ENCODE measurements around the gene KLRD1.
"Not testable (repeated sequence)": the region's sequence is repeated elsewhere in the genome, so short reads cannot be mapped to it uniquely, and the experiment has no call there.

The KLRD1 gene

GRCh38 chr12:10339053-10339840 is 31.6 kb downstream of the KLRD1 start:
- no peak for DNase-seq

- not testable (repeated sequence) for DNase-seq
Measured at GRCh38 chr12:10340946-10341345, 33.3 kb downstream of the KLRD1 start.

GRCh38 chr12:10341892-10342509 is 34.3 kb downstream of the KLRD1 start:
- DNase-seq = no peak

GRCh38 chr12:10351457-10351856 is 43.8 kb downstream of the KLRD1 start:
- not testable (repeated sequence) for DNase-seq

GRCh38 chr12:10354071-10354470 is 46.4 kb downstream of the KLRD1 start:
- no peak for DNase-seq

- no peak for DNase-seq
Measured at GRCh38 chr12:10354502-10354901, 46.8 kb downstream of the KLRD1 start.

GRCh38 chr12:10358131-10358530 is 50.5 kb downstream of the KLRD1 start:
- no peak for DNase-seq

GRCh38 chr12:10358969-10359368 is 51.3 kb downstream of the KLRD1 start:
- DNase-seq = no peak

GRCh38 chr12:10361084-10361483 is 53.4 kb downstream of the KLRD1 start:
- DNase-seq = peak; percentile 67

GRCh38 chr12:10361622-10362021 is 54.0 kb downstream of the KLRD1 start:
- peak; percentile 67 for DNase-seq

GRCh38 chr12:10362325-10362724 is 54.7 kb downstream of the KLRD1 start:
- no peak for DNase-seq

- no peak for DNase-seq
Measured at GRCh38 chr12:10362828-10363657, 55.4 kb downstream of the KLRD1 start.

GRCh38 chr12:10363658-10363913 is 55.9 kb downstream of the KLRD1 start:
- no peak for DNase-seq

- peak; percentile 43 for DNase-seq
Measured at GRCh38 chr12:10363914-10364814, 56.5 kb downstream of the KLRD1 start.

GRCh38 chr12:10364815-10365622 is 57.3 kb downstream of the KLRD1 start:
- DNase-seq = peak; percentile 94

GRCh38 chr12:10365696-10366405 is 58.2 kb downstream of the KLRD1 start:
- DNase-seq = peak; percentile 60

GRCh38 chr12:10366875-10367274 is 59.2 kb downstream of the KLRD1 start:
- DNase-seq = no peak

- DNase-seq = not testable (repeated sequence)
Measured at GRCh38 chr12:10367714-10368113, 60.0 kb downstream of the KLRD1 start.

GRCh38 chr12:10368206-10369171 is 60.8 kb downstream of the KLRD1 start:
- no peak for DNase-seq
